ENCODE results near the gene ANXA8L1.
"Not testable (repeated sequence)": the region's sequence is repeated elsewhere in the genome, so short reads cannot be mapped to it uniquely, and the experiment has no call there.

Gene ANXA8L1

GRCh38 chr10:46374410-46374809, 1.2 kb upstream of the ANXA8L1 start:
- H3K27me3 ChIP-seq (ENCODE audit: control insufficient read depth, insufficient read depth, low read length); H3K4me1 ChIP-seq (ENCODE audit: control insufficient read depth, insufficient read depth, low read length); H3K9ac ChIP-seq (ENCODE audit: low read length); H3K4me3 ChIP-seq (ENCODE audit: low read depth, low read length); H3K9me3 ChIP-seq (ENCODE audit: control insufficient read depth, insufficient read depth, low read depth, low read length); H3K36me3 ChIP-seq (ENCODE audit: control insufficient read depth, insufficient read depth, low read length); H3K27ac ChIP-seq (ENCODE audit: low read depth, low read length): not testable (repeated sequence)

- not testable (repeated sequence) for H3K9me3 ChIP-seq (ENCODE audit: control insufficient read depth, insufficient read depth, low read depth, low read length); H3K9ac ChIP-seq (ENCODE audit: low read length); H3K27me3 ChIP-seq (ENCODE audit: control insufficient read depth, insufficient read depth, low read length); H3K27ac ChIP-seq (ENCODE audit: low read depth, low read length); H3K4me1 ChIP-seq (ENCODE audit: control insufficient read depth, insufficient read depth, low read length); H3K4me3 ChIP-seq (ENCODE audit: low read depth, low read length); H3K36me3 ChIP-seq (ENCODE audit: control insufficient read depth, insufficient read depth, low read length)
Observed at GRCh38 chr10:46377022-46377421, 1.4 kb downstream of the ANXA8L1 start.

DNA sequence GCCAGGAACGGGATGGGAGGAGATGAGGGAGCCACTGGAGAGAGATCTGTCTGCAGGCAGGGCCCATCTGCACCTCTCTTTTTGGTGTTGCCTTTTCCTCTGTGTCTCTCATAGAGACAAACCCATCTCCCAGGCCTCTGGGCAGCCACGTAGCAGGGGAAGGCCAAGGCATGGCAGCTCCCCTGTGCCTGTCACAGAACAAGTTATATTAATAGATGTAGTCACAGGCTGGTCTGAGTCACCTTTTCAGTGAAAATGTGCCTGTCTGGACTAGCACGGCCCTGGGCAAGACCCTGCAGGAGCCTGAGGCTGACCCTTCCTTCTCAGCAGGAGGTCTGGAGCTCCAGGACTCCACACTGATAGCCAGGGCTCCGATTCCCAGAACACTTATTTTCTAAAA, 2.1 kb downstream of the ANXA8L1 start:
- not testable (repeated sequence) for H3K27ac ChIP-seq (ENCODE audit: low read depth, low read length); H3K9me3 ChIP-seq (ENCODE audit: control insufficient read depth, insufficient read depth, low read depth, low read length); H3K4me3 ChIP-seq (ENCODE audit: low read depth, low read length); H3K9ac ChIP-seq (ENCODE audit: low read length); H3K4me1 ChIP-seq (ENCODE audit: control insufficient read depth, insufficient read depth, low read length); H3K27me3 ChIP-seq (ENCODE audit: control insufficient read depth, insufficient read depth, low read length); H3K36me3 ChIP-seq (ENCODE audit: control insufficient read depth, insufficient read depth, low read length)

DNA sequence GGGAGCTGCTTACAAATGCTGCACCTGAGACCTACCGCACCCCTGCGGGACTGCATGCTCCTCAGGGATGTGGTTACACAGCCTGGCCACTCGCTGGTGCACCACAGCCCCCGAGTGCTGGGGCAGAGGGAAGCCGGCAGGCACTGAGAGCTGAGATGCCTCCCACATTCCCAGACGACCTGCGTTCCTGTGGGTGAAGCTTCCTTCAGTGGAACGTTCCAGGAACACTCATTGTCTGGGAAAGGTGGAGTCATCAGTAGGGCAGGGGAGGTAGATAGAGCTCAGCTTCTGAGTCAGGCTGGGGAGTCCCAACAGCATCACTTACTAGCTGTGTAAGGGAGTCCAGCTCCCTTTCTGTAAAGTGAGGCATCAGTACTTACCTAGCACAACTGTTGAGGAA, 2.5 kb downstream of the ANXA8L1 start:
- H3K27ac ChIP-seq (ENCODE audit: low read depth, low read length); H3K4me3 ChIP-seq (ENCODE audit: low read depth, low read length); H3K9ac ChIP-seq (ENCODE audit: low read length): not testable (repeated sequence)

GRCh38 chr10:46379233-46379848, 3.8 kb downstream of the ANXA8L1 start:
- not testable (repeated sequence) for H3K9me3 ChIP-seq (ENCODE audit: control insufficient read depth, insufficient read depth, low read depth, low read length); H3K4me3 ChIP-seq (ENCODE audit: low read depth, low read length); H3K9ac ChIP-seq (ENCODE audit: low read length); H3K27me3 ChIP-seq (ENCODE audit: control insufficient read depth, insufficient read depth, low read length); H3K27ac ChIP-seq (ENCODE audit: low read depth, low read length); H3K4me1 ChIP-seq (ENCODE audit: control insufficient read depth, insufficient read depth, low read length); H3K36me3 ChIP-seq (ENCODE audit: control insufficient read depth, insufficient read depth, low read length)

More for the DNA sequence above, 2.5 kb downstream of the ANXA8L1 start:
- H3K36me3 ChIP-seq (ENCODE audit: control insufficient read depth, insufficient read depth, low read length); H3K9me3 ChIP-seq (ENCODE audit: control insufficient read depth, insufficient read depth, low read depth, low read length); H3K4me1 ChIP-seq (ENCODE audit: control insufficient read depth, insufficient read depth, low read length); H3K27me3 ChIP-seq (ENCODE audit: control insufficient read depth, insufficient read depth, low read length): not testable (repeated sequence)

DNA sequence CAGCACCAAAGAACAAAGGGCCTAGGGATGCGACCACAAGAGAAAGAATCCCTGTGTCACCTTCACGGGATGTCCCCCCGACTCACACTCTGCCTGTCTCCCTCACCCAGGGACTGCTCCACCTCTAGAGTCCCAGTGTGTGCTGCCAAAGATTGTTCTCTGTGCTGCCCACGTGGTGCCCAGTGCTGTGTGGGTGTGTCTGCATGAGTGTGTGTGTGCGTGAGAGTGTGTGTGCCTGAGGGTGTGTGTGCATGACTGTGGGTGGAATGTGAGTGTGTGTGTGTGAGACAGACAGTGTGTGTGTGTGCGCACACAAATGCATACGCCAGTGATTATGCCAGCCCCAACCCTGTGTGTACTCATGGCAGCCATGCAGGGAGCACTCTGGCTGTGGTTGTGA, 10.3 kb downstream of the ANXA8L1 start:
- not testable (repeated sequence) for H3K27me3 ChIP-seq (ENCODE audit: control insufficient read depth, insufficient read depth, low read length); H3K9me3 ChIP-seq (ENCODE audit: control insufficient read depth, insufficient read depth, low read depth, low read length); H3K9ac ChIP-seq (ENCODE audit: low read length); H3K4me1 ChIP-seq (ENCODE audit: control insufficient read depth, insufficient read depth, low read length); H3K4me3 ChIP-seq (ENCODE audit: low read depth, low read length); H3K27ac ChIP-seq (ENCODE audit: low read depth, low read length); H3K36me3 ChIP-seq (ENCODE audit: control insufficient read depth, insufficient read depth, low read length)

GRCh38 chr10:46386694-46387093, 11.1 kb downstream of the ANXA8L1 start:
- H3K9ac ChIP-seq (ENCODE audit: low read length); H3K27ac ChIP-seq (ENCODE audit: low read depth, low read length); H3K4me3 ChIP-seq (ENCODE audit: low read depth, low read length); H3K4me1 ChIP-seq (ENCODE audit: control insufficient read depth, insufficient read depth, low read length); H3K36me3 ChIP-seq (ENCODE audit: control insufficient read depth, insufficient read depth, low read length); H3K9me3 ChIP-seq (ENCODE audit: control insufficient read depth, insufficient read depth, low read depth, low read length); H3K27me3 ChIP-seq (ENCODE audit: control insufficient read depth, insufficient read depth, low read length): not testable (repeated sequence)

- not testable (repeated sequence) for H3K9ac ChIP-seq (ENCODE audit: low read length); H3K4me3 ChIP-seq (ENCODE audit: low read depth, low read length); H3K36me3 ChIP-seq (ENCODE audit: control insufficient read depth, insufficient read depth, low read length); H3K27me3 ChIP-seq (ENCODE audit: control insufficient read depth, insufficient read depth, low read length); H3K27ac ChIP-seq (ENCODE audit: low read depth, low read length); H3K4me1 ChIP-seq (ENCODE audit: control insufficient read depth, insufficient read depth, low read length); H3K9me3 ChIP-seq (ENCODE audit: control insufficient read depth, insufficient read depth, low read depth, low read length)
Observed at GRCh38 chr10:46387309-46387902, 11.8 kb downstream of the ANXA8L1 start.

DNA sequence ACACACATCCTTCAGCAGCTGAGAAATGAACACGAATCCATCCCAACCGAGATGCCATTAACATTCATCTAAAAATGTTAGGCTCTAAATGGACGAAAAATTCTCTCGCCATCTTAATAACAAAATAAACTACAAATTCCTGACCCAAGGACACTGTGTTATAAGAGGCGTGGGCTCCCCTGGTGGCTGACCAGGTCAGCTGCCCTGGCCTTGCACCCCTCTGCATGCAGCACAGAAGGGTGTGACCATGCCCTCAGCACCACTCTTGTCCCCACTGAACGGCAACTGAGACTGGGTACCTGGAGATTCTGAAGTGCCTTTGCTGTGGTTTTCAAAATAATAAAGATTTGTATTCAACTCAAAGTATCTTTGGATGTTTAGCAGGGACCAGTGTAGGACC, 15.8 kb downstream of the ANXA8L1 start:
- not testable (repeated sequence) for H3K27ac ChIP-seq (ENCODE audit: low read depth, low read length); H3K4me3 ChIP-seq (ENCODE audit: low read depth, low read length); H3K9me3 ChIP-seq (ENCODE audit: control insufficient read depth, insufficient read depth, low read depth, low read length); H3K4me1 ChIP-seq (ENCODE audit: control insufficient read depth, insufficient read depth, low read length); H3K9ac ChIP-seq (ENCODE audit: low read length); H3K36me3 ChIP-seq (ENCODE audit: control insufficient read depth, insufficient read depth, low read length); H3K27me3 ChIP-seq (ENCODE audit: control insufficient read depth, insufficient read depth, low read length)

DNA sequence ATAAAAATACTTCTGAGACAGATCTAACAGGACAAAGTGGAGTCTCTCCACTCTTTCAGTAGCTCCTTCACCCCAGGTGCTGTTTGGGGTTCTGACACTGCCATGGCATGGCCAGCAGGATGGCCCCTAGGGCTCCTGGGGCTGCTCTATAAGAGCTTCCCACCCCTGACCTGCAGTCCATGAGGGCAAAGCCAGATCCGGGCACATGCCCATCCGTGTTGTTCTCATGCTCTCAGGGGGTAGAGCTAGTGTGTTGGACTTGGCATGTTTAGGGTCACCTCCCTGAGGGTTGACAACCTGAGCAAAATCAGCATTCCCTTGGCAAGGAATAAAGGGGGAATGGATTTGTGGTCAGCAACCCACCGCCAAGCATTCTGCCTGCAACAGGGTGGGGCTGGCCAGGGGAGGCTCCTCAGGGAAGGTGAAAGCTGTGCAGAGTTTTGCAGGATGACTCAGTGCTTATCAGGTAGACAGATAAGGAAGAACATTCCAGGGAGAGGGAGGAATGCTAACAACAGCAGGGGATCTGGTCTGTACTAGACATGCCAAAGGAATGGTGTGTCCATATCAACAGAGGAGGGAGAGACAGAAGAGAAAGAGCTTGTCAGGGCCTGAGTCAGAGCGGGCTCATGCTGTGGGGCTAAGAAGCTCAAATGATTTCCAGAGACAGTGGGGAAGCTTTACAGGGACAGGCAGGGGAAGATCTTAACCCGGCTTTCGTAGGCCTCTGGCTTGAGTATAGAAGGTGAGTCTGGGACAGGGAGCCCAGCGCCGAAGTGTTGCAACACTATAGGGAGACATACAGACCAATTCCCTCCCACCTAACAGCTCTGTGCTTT, 21.1 kb downstream of the ANXA8L1 start:
- not testable (repeated sequence) for H3K4me3 ChIP-seq (ENCODE audit: low read depth, low read length); H3K27me3 ChIP-seq (ENCODE audit: control insufficient read depth, insufficient read depth, low read length); H3K36me3 ChIP-seq (ENCODE audit: control insufficient read depth, insufficient read depth, low read length); H3K9me3 ChIP-seq (ENCODE audit: control insufficient read depth, insufficient read depth, low read depth, low read length)
- Histone ChIP-seq H3K4me1 (ENCODE audit: control insufficient read depth, insufficient read depth, low read length) (peaks cover 13% of the 10 kb centered on the region; the same call in 1 of the 2 replicates), H3K9ac (ENCODE audit: low read length) (peak overlapping the region; percentile 88), H3K27ac (ENCODE audit: low read depth, low read length) (peak overlapping the region; percentile 68; the same call in 1 of the 2 replicates)

DNA sequence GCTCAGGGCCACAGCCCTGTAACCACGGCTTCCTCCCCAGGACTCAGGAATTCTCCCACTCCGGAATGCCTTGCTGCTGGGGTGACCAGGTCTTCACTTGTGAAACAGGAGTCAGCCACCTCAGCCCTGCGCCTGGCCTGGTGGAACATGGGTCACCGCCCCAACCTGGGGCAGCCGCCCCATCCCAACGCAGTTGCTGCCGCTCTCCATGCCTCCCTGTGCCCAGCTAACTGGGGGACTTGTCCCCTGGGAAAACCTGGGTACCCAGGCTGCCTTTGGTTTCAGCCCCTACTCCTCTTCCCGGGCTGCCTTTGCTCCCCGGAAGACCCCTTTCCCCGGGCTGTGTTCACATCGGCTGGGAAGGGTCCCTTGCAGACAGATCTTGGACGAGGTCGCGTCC, 22.2 kb downstream of the ANXA8L1 start:
- Histone ChIP-seq H3K27ac (ENCODE audit: low read depth, low read length) (peak overlapping the region; percentile 82; the same call in 1 of the 2 replicates), H3K4me1 (ENCODE audit: control insufficient read depth, insufficient read depth, low read length) (peaks cover 13% of the 10 kb centered on the region; the same call in 1 of the 2 replicates), H3K4me3 (ENCODE audit: low read depth, low read length) (0 out of 2 replicates have a peak overlapping the region, but pooled peaks have one; percentile 26), H3K9ac (ENCODE audit: low read length) (peak overlapping the region; percentile 88)
- H3K36me3 ChIP-seq (ENCODE audit: control insufficient read depth, insufficient read depth, low read length); H3K9me3 ChIP-seq (ENCODE audit: control insufficient read depth, insufficient read depth, low read depth, low read length); H3K27me3 ChIP-seq (ENCODE audit: control insufficient read depth, insufficient read depth, low read length): not testable (repeated sequence)

Data from HUES6 (cell line).